AG04450 (cell line): ENCODE data around the gene ACOT11. TPM values are rescaled to one million over a fixed set of nuclear protein-coding genes. Genes with fewer than 3 reads are reported as not detected.

ENCODE experiments used
- CTCF ChIA-PET: fragments of 300-600, 350-600 bp; formaldehyde crosslinking; extraction: SDS; loops from one replicate; lab custom pipeline; 2022; ENCODE audit warnings: antibody characterized with exemption, inconsistent platforms; lab: Charles Lee
- POLR2A ChIA-PET: fragments of 350-600 bp; formaldehyde crosslinking; extraction: SDS; loops from one replicate; lab custom pipeline; 2021; ENCODE audit warnings: antibody characterized with exemption, inconsistent platforms; lab: Yijun Ruan, JAX
- DNase-seq: peaks from one replicate; pipeline ENCODE4 v3.0.0-alpha.2; 2011; ENCODE audit warnings: low read depth, low spot score
- H3K27ac ChIP-seq: one replicate; pipeline ENCODE4 v1.5.1; 2012; ENCODE audit warnings: low read depth, low read length, control low read depth
- H3K27me3 ChIP-seq: one replicate; pipeline ENCODE4 v1.6.0; 2012; ENCODE audit warnings: low read length; ENCODE audit not compliant: control insufficient read depth, insufficient read depth
- H3K4me3 ChIP-seq: 2 replicates; pipeline ENCODE4 v1.5.1; 2011; ENCODE audit warnings: mild to moderate bottlenecking, low read depth, low read length, control low read depth
- H3K9me3 ChIP-seq: 2 replicates; pipeline ENCODE4 v1.5.1; 2012; ENCODE audit warnings: low read length; ENCODE audit not compliant: control insufficient read depth, insufficient read depth
- polyA plus RNA-seq: library from polyadenylated mRNA; depleted of rRNA; stranded (reverse); fragments of >200 nt; gene quantifications from 2 replicates; pipeline ENCODE4 v1.2.3, GENCODE V29; 2011
- TF ChIP-seq, protein P1 (sequence below): IDR thresholded peaks from 2 replicates; pipeline ENCODE4 v1.5.1; 2011; ENCODE audit warnings: low read depth, low read length, control low read depth, inconsistent platforms

Gene ACOT11
- polyA plus RNA-seq, 1 experiment = 0.68 TPM

DNA sequence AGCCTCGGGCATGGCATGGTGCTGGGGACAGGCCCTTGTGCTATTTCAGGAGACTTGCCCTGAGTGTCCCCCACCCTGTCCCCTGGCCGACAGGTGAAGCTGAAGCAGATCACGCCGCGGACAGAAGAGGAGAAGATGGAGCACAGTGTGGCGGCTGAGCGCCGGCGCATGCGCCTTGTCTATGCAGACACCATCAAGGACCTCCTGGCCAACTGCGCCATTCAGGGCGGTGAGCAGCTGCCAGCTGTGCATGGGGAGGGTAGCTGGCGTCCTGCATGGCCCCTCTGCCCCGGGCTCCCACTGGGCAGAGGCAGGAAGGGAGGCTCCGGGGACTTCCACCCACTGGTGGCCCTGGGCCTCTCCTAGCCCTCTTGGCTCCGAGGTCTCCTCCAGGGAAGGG lies 46.4 kb downstream of the ACOT11 start:
- Histone ChIP-seq H3K27ac (no peak overlapping the region), H3K27me3 (no peaks in the 10 kb centered on the region), H3K9me3 (no peaks in the 10 kb centered on the region; the same call in 1 of the 2 replicates), H3K4me3 (no peak overlapping the region)
- TF ChIP-seq, protein P1, sequence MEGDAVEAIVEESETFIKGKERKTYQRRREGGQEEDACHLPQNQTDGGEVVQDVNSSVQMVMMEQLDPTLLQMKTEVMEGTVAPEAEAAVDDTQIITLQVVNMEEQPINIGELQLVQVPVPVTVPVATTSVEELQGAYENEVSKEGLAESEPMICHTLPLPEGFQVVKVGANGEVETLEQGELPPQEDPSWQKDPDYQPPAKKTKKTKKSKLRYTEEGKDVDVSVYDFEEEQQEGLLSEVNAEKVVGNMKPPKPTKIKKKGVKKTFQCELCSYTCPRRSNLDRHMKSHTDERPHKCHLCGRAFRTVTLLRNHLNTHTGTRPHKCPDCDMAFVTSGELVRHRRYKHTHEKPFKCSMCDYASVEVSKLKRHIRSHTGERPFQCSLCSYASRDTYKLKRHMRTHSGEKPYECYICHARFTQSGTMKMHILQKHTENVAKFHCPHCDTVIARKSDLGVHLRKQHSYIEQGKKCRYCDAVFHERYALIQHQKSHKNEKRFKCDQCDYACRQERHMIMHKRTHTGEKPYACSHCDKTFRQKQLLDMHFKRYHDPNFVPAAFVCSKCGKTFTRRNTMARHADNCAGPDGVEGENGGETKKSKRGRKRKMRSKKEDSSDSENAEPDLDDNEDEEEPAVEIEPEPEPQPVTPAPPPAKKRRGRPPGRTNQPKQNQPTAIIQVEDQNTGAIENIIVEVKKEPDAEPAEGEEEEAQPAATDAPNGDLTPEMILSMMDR = no peak
- ChIA-PET CTCF (no interaction called here), POLR2A (no interaction called here)
- no peak for DNase-seq

DNA sequence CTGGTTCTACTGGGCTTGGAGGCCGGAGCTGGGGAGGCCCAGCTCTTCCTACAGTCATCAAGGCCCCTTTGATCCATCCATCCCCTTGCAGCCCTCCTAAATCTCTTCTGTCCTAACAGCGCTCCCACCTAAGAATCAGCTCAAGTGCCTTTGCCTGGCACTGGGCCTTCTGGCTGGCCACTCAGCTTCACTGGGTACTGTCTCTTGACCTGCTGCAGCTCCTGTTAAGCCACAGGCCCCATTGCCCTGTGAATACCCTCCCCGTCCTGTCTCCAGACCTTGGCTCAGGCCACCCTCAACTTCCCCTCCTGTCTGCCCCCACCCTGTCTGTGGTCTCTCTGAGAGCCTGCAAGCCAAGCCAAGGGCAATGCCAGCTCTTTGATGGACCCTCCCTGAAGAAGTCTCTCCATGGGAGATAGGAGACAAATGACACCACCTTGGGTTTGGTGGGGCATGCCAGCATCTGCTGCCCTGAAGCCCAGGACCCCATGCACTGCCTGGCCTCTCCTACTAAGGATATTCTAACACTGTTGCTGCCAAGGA lies 48.0 kb downstream of the ACOT11 start:
- POLR2A ChIA-PET = no interaction called here
- no peak for DNase-seq
- Histone ChIP-seq H3K4me3 (no peak overlapping the region), H3K27me3 (no peaks in the 10 kb centered on the region), H3K27ac (no peak overlapping the region), H3K9me3 (no peaks in the 10 kb centered on the region; the same call in 1 of the 2 replicates)
- CTCF ChIA-PET = no interaction called here
- TF ChIP-seq, protein P1 = no peak

DNA sequence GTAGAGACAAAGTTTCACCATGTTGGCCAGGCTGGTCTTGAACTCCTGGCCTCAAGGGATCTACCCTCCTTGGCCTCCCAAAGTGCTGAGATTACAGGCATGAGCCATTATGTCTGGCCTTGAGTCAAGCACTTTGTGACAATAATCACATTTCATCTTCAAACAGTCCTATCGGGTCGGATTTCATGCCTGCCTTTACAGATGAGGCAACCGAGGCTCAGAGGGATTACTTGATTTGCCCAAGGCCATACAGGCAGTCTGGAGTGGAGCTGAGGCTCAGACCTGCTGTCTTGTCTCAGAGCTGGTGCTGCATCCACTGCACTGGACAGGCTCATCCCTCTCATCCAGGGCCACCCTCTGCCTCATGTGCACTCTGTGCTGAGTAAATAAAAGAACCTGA lies 48.7 kb downstream of the ACOT11 start:
- ChIA-PET POLR2A (no interaction called here), CTCF (no interaction called here)
- H3K4me3 ChIP-seq = no peak overlapping the region
- H3K9me3 ChIP-seq = no peaks in the 10 kb centered on the region; the same call in 1 of the 2 replicates
- DNase-seq = no peak
- TF ChIP-seq, protein P1 = no peak
- no peaks in the 10 kb centered on the region for H3K27me3 ChIP-seq
- no peak overlapping the region for H3K27ac ChIP-seq

- Histone ChIP-seq H3K9me3 (no peaks in the 10 kb centered on the region; the same call in 1 of the 2 replicates), H3K4me3 (no peak overlapping the region), H3K27me3 (no peaks in the 10 kb centered on the region), H3K27ac (no peak overlapping the region)
- ChIA-PET CTCF (no interaction called here), POLR2A (no interaction called here)
- TF ChIP-seq, protein P1 = no peak
- DNase-seq = no peak
These were observed 49.5 kb downstream of the ACOT11 start for GRCh38 chr1:54597455-54598030.

DNA sequence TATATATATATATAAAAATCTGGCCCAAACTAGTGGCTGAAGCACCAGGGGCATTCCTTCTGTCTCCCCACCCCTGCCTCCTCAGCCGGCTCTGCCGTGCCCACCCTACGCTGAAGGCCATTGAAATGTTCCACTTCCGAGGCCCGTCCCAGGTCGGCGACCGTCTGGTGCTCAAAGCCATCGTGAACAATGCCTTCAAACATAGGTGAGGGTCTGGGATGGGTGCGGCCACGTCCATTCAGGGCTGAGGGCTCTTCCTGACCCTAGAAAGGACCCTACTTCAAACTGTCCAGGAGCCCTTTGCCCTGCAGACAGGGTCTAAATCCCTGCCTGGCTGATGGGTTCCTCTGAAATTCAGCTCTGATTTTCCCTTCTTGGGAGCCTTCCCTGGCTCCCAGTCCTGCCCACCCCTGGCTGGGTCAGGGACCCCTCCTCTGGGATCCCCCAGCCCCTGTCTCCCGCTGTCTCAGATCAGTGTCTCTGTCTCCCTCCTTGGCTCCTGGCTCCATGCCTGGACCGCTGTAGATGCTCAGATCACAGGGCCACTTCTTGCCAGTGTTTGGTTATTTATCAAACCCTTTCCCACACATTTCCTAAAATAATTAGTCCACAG lies 51.3 kb downstream of the ACOT11 start:
- TF ChIP-seq, protein P1 = no peak
- ChIA-PET CTCF (no interaction called here), POLR2A (no interaction called here)
- Histone ChIP-seq H3K9me3 (no peaks in the 10 kb centered on the region; the same call in 1 of the 2 replicates), H3K27ac (no peak overlapping the region), H3K27me3 (peaks cover 4% of the 10 kb centered on the region), H3K4me3 (no peak overlapping the region)
- DNase-seq = no peak
